Forelimb muscle (tissue), 1 donor: ENCODE measurements around the gene HSD11B2. TPM values are rescaled to one million over a fixed set of nuclear protein-coding genes. Genes with fewer than 3 reads are reported as not detected.

ENCODE experiments used
- DNase-seq: peaks from one replicate; pipeline ENCODE4 v3.0.0-alpha.2; 2013; ENCODE audit warnings: low read depth
- polyA plus RNA-seq: library from polyadenylated mRNA; unstranded; fragments of 120-200 nt; gene quantifications from one replicate; pipeline ENCODE4 v1.2.1, GENCODE V29; 2013; ENCODE audit not compliant: insufficient read length

HSD11B2 gene
- polyA plus RNA-seq, 1 donor, result 11.1 TPM

DNA sequence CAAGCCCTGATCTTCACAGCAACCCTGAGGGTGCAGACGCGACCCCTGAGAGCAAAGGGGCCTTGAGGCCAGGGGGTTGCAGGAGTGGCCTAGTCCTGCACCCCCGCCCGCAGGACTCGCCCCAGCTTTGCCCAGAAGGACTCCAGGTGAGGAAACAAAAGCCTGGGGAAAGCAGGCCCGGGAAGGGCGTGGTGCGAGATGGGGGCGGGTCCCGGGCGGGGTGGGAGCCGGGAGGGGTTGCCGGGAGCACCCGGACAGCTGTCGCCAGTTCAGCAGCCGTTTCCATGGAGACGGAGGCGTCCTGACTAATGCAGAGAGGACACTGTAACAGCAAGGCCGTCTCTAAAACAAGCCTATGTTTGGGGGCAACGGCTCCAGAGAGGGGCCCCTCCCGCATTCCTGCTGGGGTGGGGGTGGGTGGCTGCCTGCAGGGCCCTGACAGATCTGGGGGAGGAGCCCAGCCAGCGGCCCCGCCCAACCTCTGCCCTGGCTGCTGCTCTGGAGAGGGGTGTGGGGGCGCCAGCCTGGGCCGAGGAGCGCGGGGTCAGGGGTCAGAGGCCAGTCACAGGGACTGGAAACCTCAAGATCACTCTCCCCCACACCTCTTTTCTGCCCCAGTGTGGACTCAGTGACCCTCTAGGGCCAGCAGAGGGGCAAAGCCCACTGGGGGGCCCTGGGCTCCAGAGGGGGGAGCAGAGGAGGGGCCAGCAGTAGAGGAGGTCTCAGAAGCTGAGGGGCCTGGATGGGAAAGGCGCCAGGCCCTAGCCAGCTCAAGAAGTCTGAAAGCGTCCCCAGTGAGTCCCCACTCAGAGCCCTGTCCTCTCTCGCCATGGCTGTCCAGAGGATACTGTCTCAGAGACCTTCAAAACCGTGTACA lies 34.5 kb upstream of the HSD11B2 start:
- DNase-seq, result no peak

- no peak for DNase-seq
Observed at GRCh38 chr16:67397036-67397801, 33.7 kb upstream of the HSD11B2 start.

- no peak for DNase-seq
Observed at GRCh38 chr16:67397812-67398545, 32.9 kb upstream of the HSD11B2 start.

GRCh38 chr16:67398546-67399217 lies 32.2 kb upstream of the HSD11B2 start:
- DNase-seq, result no peak

GRCh38 chr16:67399218-67399733 lies 31.6 kb upstream of the HSD11B2 start:
- no peak for DNase-seq

GRCh38 chr16:67399749-67400704 lies 30.9 kb upstream of the HSD11B2 start:
- DNase-seq, result no peak

DNA sequence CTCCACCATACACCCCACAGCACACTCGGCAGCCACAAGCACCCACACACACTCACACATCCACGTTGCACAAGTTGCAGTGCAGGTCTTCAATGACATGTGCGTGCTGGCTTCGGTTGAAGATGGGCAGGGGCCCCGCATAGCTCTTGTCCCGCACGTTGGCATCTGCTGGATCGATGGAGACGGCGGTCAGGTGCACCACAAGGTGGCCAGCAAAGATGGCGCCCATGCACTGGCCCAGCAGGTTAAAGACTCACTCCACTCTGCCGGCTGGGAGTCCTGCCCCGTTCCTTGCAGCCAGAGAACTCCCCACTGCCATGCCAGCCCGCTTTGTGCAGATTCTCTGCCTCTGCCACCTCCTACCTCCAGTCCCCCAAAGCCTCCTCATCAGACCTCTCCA lies 30.0 kb upstream of the HSD11B2 start:
- no peak for DNase-seq

- DNase-seq, result no peak
Observed at GRCh38 chr16:67403976-67404555, 26.9 kb upstream of the HSD11B2 start.

DNA sequence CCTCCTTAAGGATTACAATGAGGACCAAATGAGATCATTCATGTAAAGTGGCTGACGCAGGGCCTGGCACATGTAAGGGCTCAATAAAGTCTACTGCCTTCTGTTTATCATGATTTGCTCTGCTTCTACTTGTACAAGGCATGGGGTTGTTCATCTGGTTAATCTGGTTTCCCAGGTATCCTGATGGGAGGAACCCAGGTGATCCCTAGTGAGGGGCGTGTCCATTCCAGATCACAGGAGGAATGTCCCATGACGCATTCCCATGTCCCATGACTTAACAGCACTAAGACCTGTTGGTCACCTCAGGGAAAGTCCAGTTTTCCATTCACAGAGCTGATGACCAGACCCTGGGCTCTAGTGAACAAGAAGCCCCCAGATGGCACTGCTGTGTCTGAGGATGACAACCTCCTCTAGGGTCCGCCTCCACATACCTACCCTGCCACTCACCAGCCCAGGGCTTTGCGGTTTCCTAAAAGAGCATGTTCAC lies 26.1 kb upstream of the HSD11B2 start:
- DNase-seq, result no peak

GRCh38 chr16:67405336-67405735 lies 25.6 kb upstream of the HSD11B2 start:
- no peak for DNase-seq

- DNase-seq, result peak; percentile 85
Observed at GRCh38 chr16:67406111-67406971, 24.6 kb upstream of the HSD11B2 start.

DNA sequence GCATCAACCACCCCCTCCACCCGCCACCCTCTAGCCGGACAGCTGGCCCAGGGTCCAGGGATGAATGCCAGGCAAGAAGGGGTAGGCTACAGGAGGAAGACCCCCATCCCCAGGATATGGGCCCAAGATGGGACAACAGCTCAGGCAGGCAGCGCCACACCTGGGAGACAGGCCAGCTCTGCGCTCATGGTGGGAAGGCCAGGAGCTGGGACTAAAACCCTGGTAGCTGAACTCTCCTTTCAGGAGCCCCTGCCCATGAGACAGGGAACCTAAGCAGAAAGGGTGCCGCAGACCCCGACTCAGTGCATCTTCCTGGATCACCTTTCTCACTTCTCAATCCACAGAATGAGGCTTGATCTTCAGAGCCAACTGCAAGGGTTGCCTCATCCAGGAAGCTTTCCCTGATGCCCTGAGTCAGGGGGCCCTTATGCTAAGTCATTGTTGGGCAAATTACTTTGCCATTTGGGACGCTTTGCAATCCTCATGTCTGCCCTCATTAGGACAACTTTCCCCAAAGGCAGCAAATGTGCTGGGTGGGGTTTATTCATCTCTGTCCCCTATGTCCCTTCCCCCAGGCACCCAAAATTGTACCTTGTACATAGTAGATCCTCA lies 23.6 kb upstream of the HSD11B2 start:
- no peak for DNase-seq

- DNase-seq, result no peak
Observed at GRCh38 chr16:67407788-67408452, 23.0 kb upstream of the HSD11B2 start.

DNA sequence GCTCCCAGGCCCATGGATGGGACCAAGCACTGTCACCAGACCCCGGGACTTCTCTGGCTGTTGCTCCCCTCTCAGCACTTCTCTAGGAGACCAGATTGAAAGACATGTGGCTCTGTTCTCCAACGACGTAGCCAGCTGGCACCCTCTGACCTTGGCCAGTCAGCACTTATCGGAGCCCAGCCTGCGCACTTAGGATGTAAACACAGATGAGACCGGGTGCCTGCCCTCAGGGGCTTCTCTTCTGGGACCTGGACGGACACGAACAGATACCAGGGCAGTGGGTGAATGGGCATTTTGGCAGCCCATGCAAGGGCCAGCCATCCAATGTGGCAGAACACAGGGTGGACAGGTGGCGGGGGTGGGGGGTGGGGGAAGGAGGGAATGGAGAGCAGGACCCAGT lies 21.3 kb upstream of the HSD11B2 start:
- DNase-seq, result no peak

GRCh38 chr16:67411339-67411738 lies 19.6 kb upstream of the HSD11B2 start:
- DNase-seq, result no peak

DNA sequence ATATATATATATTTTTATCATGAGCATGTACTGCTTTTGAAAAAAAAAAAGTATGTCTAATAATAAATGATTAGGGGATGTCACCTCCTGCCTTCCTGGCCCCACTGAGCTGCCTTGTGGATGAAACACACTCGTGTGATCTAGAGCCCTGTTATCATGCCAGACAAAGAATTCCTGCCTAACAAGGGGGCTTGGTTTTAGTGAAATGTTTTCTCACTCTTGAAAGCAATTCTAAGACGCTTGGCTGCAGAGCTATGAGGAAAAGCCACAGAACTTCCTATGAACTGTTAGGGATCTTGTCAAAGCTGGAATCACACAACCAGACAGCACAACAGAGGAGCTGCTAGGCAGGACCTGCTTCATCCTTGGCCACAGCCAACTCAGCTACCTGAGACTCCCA lies 18.6 kb upstream of the HSD11B2 start:
- no peak for DNase-seq

DNA sequence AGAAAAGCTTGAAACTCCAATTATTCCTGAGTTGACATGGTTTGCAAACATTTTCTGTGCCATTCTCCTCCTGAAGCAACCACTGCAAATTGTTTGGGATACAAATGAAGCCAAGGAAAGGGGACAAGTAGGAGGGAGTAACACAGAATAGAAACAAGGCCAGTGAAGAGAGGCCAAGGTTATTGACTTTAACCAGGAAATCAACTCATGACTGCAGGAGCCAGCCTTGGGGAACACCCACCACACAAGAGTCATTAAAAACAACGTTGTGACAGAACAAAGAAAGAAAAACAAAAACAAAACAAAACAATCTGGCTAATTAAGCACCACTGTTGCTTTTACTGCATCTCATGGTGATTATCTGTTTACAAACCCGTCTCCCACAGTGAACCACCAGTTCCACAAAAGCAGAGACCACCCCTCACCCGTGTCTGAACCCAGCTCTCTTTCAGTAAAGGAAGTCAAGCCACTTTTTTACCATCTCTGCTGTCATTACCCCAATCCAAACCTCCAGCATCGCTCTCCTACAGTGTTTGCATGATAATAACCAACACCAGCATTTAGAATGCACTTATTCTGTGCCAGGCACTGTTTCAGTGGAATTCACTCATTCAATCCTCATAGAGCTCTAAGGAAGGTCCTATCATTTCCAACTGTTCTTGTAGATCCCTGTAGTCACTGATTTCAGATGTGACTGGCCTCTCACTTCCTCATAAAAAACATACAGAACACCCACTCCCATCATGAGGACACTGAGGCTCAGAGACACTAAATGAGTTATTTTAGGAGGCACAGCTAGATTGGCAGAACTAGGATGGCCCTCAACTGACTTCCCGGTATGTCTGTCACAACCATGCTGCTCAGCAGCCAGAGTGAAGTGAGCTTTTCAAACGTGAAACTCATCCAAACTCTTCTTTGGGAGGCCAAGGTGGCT lies 16.7 kb upstream of the HSD11B2 start:
- DNase-seq, result no peak
